BE2C (cell line): Measurements from ENCODE around the gene PRKD1.

Source experiments
- DNase-seq: peaks from one replicate; pipeline ENCODE4 v3.0.0-alpha.2; 2020
- H3K27me3 ChIP-seq: fragments of 250-450 bp; sonication (Bioruptor Pico); 2 replicates; pipeline ENCODE4 v1.5.1; 2020; ENCODE audit warnings: mild to moderate bottlenecking
- H3K36me3 ChIP-seq: fragments of 250-450 bp; sonication (Bioruptor Pico); 2 replicates; pipeline ENCODE4 v1.5.1; 2020; ENCODE audit warnings: mild to moderate bottlenecking
- H3K4me1 ChIP-seq: fragments of 250-450 bp; sonication (Bioruptor Pico); 2 replicates; pipeline ENCODE4 v1.5.1; 2020
- H3K4me3 ChIP-seq: 2 replicates; pipeline ENCODE4 v1.5.1; 2011; ENCODE audit warnings: low read depth, low read length
- H3K9me3 ChIP-seq: fragments of 250-450 bp; sonication (Bioruptor Pico); 2 replicates; pipeline ENCODE4 v1.5.1; 2020
- TF ChIP-seq, protein P1 (sequence below): IDR thresholded peaks from 2 replicates; pipeline ENCODE4 v1.5.1; 2012; ENCODE audit warnings: mild to moderate bottlenecking, low read depth, low read length

PRKD1 gene

DNA sequence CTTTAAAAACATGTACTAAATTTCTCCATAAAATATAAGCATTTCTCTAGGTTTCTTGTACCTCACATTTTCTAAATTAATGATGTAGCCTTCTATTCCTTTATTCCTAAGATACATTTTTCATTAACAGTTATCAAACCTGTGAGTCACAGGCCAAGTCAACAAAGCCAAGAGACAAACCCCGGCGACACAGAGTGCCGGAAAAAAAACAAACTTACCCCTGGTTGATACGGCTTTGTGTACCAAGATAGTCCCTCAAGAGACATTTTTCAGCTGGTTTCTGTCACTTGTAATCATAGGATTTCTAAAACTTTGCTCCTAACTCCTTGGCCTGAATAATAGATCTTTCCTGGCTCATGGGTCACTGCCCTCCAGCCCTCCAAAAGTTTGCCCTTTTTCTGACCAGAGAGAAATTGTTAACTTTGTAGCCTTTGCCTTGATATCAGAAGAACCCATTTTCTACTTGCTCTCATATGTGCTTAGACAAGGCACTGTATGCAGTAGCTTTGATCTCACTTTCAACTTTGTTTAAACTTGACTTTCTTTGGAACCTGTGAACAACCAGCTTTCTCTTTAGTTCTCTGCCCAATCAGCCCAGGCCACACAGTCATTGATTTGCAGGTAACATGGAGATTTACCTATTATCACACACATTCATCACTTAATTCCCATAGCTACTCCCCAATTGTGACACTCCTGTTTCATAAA, 172.2 kb downstream of the PRKD1 start:
- no peaks in the 10 kb centered on the region for H3K27me3 ChIP-seq
- no peaks in the 10 kb centered on the region for H3K36me3 ChIP-seq
- no peaks in the 10 kb centered on the region for H3K9me3 ChIP-seq
- DNase-seq: no peak
- TF ChIP-seq, protein P1, sequence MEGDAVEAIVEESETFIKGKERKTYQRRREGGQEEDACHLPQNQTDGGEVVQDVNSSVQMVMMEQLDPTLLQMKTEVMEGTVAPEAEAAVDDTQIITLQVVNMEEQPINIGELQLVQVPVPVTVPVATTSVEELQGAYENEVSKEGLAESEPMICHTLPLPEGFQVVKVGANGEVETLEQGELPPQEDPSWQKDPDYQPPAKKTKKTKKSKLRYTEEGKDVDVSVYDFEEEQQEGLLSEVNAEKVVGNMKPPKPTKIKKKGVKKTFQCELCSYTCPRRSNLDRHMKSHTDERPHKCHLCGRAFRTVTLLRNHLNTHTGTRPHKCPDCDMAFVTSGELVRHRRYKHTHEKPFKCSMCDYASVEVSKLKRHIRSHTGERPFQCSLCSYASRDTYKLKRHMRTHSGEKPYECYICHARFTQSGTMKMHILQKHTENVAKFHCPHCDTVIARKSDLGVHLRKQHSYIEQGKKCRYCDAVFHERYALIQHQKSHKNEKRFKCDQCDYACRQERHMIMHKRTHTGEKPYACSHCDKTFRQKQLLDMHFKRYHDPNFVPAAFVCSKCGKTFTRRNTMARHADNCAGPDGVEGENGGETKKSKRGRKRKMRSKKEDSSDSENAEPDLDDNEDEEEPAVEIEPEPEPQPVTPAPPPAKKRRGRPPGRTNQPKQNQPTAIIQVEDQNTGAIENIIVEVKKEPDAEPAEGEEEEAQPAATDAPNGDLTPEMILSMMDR: no peak
- no peaks in the 10 kb centered on the region for H3K4me1 ChIP-seq
- no peak overlapping the region for H3K4me3 ChIP-seq

DNA sequence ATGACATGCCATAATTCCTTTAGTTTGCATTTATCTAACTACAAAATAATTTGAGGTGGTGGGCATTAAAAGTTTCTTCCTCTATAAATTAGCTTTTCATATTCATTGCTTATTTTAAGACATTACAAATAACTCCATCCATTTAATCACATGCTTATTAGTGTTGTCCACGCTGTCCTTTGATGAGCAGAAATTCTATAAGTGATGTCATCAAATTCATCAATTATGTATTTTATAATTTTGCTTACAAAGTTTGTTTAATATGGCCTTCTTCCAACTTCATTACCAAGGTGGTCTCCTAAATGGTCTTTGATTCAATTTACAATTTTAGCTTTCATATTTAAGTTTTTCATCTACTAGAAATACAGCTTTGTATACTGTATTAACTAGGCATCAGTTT, 173.5 kb downstream of the PRKD1 start:
- H3K4me1 ChIP-seq: no peaks in the 10 kb centered on the region
- H3K36me3 ChIP-seq: no peaks in the 10 kb centered on the region
- H3K27me3 ChIP-seq: no peaks in the 10 kb centered on the region
- no peak for DNase-seq
- no peak overlapping the region for H3K4me3 ChIP-seq
- TF ChIP-seq, protein P1: no peak
- no peaks in the 10 kb centered on the region for H3K9me3 ChIP-seq

DNA sequence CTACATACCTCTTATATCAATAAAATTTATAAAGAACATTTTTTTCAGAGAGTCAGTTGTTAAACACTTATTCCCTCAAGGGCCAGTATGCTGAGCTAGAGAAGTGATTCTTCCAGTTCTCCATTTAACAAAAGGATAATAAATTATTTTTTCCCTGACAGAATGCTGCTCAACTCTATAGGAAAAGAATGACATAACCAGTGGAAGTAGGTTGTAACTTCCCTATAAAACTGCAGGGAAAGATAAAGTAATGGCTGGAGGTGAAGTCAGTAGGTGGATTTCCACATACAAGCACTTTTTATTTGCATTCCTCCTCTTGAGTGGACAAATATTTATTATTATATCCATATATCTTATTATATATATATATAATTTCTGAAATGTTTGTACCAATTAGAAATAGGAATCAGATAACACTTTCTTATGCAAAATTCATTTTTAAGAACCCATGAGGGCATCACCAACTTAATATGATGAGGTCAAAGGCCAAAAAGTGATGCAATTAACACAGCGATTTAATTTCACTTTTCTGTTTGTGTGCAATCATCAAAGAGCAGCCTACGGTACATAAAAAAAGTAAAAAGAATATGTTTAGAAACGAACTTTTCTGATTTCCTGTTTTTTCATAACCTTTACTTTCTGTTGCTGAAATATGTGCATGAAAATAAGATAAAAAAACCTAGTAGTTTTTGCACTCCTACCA, 175.3 kb downstream of the PRKD1 start:
- DNase-seq: no peak
- no peaks in the 10 kb centered on the region for H3K27me3 ChIP-seq
- no peaks in the 10 kb centered on the region for H3K36me3 ChIP-seq
- TF ChIP-seq, protein P1: no peak
- H3K9me3 ChIP-seq: no peaks in the 10 kb centered on the region
- no peak overlapping the region for H3K4me3 ChIP-seq
- no peaks in the 10 kb centered on the region for H3K4me1 ChIP-seq

DNA sequence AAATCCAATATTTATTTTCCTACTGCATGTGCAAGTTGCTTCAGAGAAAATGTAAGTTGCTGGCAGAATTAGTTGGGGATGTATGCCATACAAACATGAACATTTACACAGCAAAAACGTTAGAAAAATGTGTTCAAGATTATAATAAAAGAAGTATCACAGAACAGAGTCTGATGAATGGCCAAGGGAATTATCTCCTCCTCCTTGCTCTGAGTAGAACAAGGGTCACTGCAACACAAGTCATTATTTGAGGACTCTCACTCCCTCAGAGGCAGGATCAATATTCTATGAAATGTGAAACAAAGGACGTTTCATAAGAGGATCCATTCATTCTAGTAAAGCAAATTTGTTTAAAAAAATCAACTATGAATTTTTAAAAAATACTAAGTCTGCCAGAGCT, 177.8 kb downstream of the PRKD1 start:
- DNase-seq: no peak
- H3K27me3 ChIP-seq: no peaks in the 10 kb centered on the region

DNA sequence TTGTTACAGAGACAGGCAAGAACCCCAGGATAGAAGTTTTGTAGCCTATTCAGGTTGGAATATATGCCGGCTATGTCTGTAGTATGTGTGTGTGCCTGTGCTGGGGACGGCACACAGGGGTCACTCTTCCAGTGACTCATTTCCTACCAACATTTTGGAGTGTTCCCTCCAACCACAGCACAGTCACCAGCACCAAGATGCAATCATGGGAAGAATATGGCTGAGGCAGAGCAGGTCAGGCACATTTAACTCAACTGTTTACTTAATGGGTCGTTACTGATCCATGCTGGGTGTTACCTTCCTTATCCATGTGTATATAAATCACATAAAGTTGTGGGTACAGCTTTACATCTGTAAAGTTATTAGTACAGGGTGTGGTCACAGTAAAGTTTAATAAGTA, 178.3 kb downstream of the PRKD1 start:
- Histone ChIP-seq H3K36me3 (no peaks in the 10 kb centered on the region), H3K27me3 (no peaks in the 10 kb centered on the region), H3K4me3 (no peak overlapping the region), H3K4me1 (no peaks in the 10 kb centered on the region), H3K9me3 (no peaks in the 10 kb centered on the region)
- TF ChIP-seq, protein P1: no peak
- no peak for DNase-seq

More for the DNA sequence above, 177.8 kb downstream of the PRKD1 start:
- no peaks in the 10 kb centered on the region for H3K9me3 ChIP-seq
- no peak overlapping the region for H3K4me3 ChIP-seq
- H3K36me3 ChIP-seq: no peaks in the 10 kb centered on the region
- TF ChIP-seq, protein P1: no peak
- H3K4me1 ChIP-seq: no peaks in the 10 kb centered on the region

DNA sequence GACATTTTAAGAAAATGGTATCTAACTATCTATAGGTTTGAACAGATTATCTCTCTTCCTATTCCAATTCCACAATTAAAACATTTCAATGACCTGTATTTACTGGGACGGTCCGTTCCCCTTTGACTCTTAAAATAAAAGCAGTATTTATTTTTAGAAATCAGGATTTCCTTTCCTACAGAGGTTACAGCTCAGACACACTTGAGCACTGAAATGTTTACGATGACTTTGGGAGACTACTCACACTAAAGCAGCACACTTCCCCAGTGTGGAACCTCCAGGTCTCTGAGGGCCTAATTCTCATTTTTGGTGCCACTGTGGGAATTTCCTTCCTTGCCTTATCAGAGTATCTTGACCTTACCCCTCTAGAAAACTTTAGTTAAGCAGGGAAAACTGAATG, 181.8 kb downstream of the PRKD1 start:
- TF ChIP-seq, protein P1: no peak
- H3K4me1 ChIP-seq: no peaks in the 10 kb centered on the region
- H3K27me3 ChIP-seq: no peaks in the 10 kb centered on the region
- H3K36me3 ChIP-seq: no peaks in the 10 kb centered on the region
- no peaks in the 10 kb centered on the region for H3K9me3 ChIP-seq
- no peak for DNase-seq
- H3K4me3 ChIP-seq: no peak overlapping the region
